GM20431 (cell line): ENCODE measurements around the gene LRBA.

ENCODE experiments used
- in situ Hi-C: fragments of 300-500 bp; cut with MseI, MboI; formaldehyde crosslinking; loops from one replicate; pipeline ENCODE4 v1.15.0; 2020; ENCODE audit warnings: low sequenced_read_pairs; ENCODE audit not compliant: unreplicated experiment

Gene LRBA

GRCh38 chr4:150250998-150251651, 764.0 kb downstream of the LRBA start:
- in situ Hi-C loops, result no loop called here

GRCh38 chr4:150250293-150250997, 764.6 kb downstream of the LRBA start:
- in situ Hi-C loops, result no loop called here

- in situ Hi-C loops, result no loop called here
These were observed 766.9 kb downstream of the LRBA start for GRCh38 chr4:150248181-150248580.

GRCh38 chr4:150247184-150247583, 767.9 kb downstream of the LRBA start:
- in situ Hi-C loops, result no loop called here

- in situ Hi-C loops, result no loop called here
These were observed 770.5 kb downstream of the LRBA start for GRCh38 chr4:150244600-150244999.

GRCh38 chr4:150243932-150244331, 771.2 kb downstream of the LRBA start:
- in situ Hi-C loops, result no loop called here

- in situ Hi-C loops, result no loop called here
These were observed 772.1 kb downstream of the LRBA start for GRCh38 chr4:150242820-150243458.

GRCh38 chr4:150240011-150240410, 775.1 kb downstream of the LRBA start:
- in situ Hi-C loops, result no loop called here

- in situ Hi-C loops, result no loop called here
These were observed 776.5 kb downstream of the LRBA start for GRCh38 chr4:150238591-150238990.

- in situ Hi-C loops, result no loop called here
These were observed 777.8 kb downstream of the LRBA start for GRCh38 chr4:150237110-150237872.

GRCh38 chr4:150236626-150237025, 778.5 kb downstream of the LRBA start:
- in situ Hi-C loops, result no loop called here

GRCh38 chr4:150235808-150236271, 779.2 kb downstream of the LRBA start:
- in situ Hi-C loops, result no loop called here

GRCh38 chr4:150235317-150235716, 779.8 kb downstream of the LRBA start:
- in situ Hi-C loops, result no loop called here

GRCh38 chr4:150234246-150234645, 780.8 kb downstream of the LRBA start:
- in situ Hi-C loops, result no loop called here

GRCh38 chr4:150232029-150232428, 783.1 kb downstream of the LRBA start:
- in situ Hi-C loops, result no loop called here

- in situ Hi-C loops, result no loop called here
These were observed 783.8 kb downstream of the LRBA start for GRCh38 chr4:150231107-150231770.

- in situ Hi-C loops, result no loop called here
These were observed 784.5 kb downstream of the LRBA start for GRCh38 chr4:150230561-150230960.

- in situ Hi-C loops, result no loop called here
These were observed 785.6 kb downstream of the LRBA start for GRCh38 chr4:150229520-150229919.

GRCh38 chr4:150224896-150225591, 790.0 kb downstream of the LRBA start:
- in situ Hi-C loops, result loop anchor here (25.0 kb wide), 1 partner anchor 213 kb away; no protein-coding TSS in a partner anchor
